T follicular helper cell (primary cell): Measurements from ENCODE around the gene ZNF804B.

Source experiments
- DNase-seq: peaks from one replicate; pipeline ENCODE4 v3.0.0-alpha.2; 2020; ENCODE audit warnings: low read depth

The ZNF804B gene

GRCh38 chr7:88967432-88967831, 207.9 kb downstream of the ZNF804B start:
- no peak for DNase-seq

- no peak for DNase-seq
Measured at GRCh38 chr7:88969167-88969566, 209.7 kb downstream of the ZNF804B start.

- no peak for DNase-seq
Measured at GRCh38 chr7:88985295-88985694, 225.8 kb downstream of the ZNF804B start.

- no peak for DNase-seq
Measured at GRCh38 chr7:89001306-89001705, 241.8 kb downstream of the ZNF804B start.

- no peak for DNase-seq
Measured at GRCh38 chr7:89002981-89003956, 243.8 kb downstream of the ZNF804B start.

GRCh38 chr7:89012016-89012415, 252.5 kb downstream of the ZNF804B start:
- no peak for DNase-seq

GRCh38 chr7:89017695-89018094, 258.2 kb downstream of the ZNF804B start:
- no peak for DNase-seq

GRCh38 chr7:89021741-89022140, 262.2 kb downstream of the ZNF804B start:
- no peak for DNase-seq

GRCh38 chr7:89023206-89023605, 263.7 kb downstream of the ZNF804B start:
- no peak for DNase-seq

- no peak for DNase-seq
Measured at GRCh38 chr7:89023877-89024276, 264.4 kb downstream of the ZNF804B start.

GRCh38 chr7:89027781-89028180, 268.3 kb downstream of the ZNF804B start:
- DNase-seq, result no peak

- no peak for DNase-seq
Measured at GRCh38 chr7:89028319-89028718, 268.8 kb downstream of the ZNF804B start.

- no peak for DNase-seq
Measured at GRCh38 chr7:89029864-89030263, 270.4 kb downstream of the ZNF804B start.

GRCh38 chr7:89041240-89041639, 281.7 kb downstream of the ZNF804B start:
- no peak for DNase-seq

- no peak for DNase-seq
Measured at GRCh38 chr7:89042940-89043339, 283.4 kb downstream of the ZNF804B start.

GRCh38 chr7:89049043-89049442, 289.5 kb downstream of the ZNF804B start:
- no peak for DNase-seq

- no peak for DNase-seq
Measured at GRCh38 chr7:89053130-89053529, 293.6 kb downstream of the ZNF804B start.

GRCh38 chr7:89054361-89054760, 294.9 kb downstream of the ZNF804B start:
- no peak for DNase-seq

- DNase-seq, result no peak
Measured at GRCh38 chr7:89060234-89060633, 300.7 kb downstream of the ZNF804B start.

- no peak for DNase-seq
Measured at GRCh38 chr7:89064831-89065230, 305.3 kb downstream of the ZNF804B start.

- no peak for DNase-seq
Measured at GRCh38 chr7:89067048-89067447, 307.5 kb downstream of the ZNF804B start.

- DNase-seq, result no peak
Measured at GRCh38 chr7:89072081-89072480, 312.6 kb downstream of the ZNF804B start.

- DNase-seq, result no peak
Measured at GRCh38 chr7:89073776-89074175, 314.3 kb downstream of the ZNF804B start.

- no peak for DNase-seq
Measured at GRCh38 chr7:89077992-89078391, 318.5 kb downstream of the ZNF804B start.
